PC-3 (cell line): ENCODE results near the gene TEKT5. TPM values are rescaled to one million over a fixed set of nuclear protein-coding genes. Genes with fewer than 3 reads are reported as not detected.
"Not testable (repeated sequence)": the region's sequence is repeated elsewhere in the genome, so short reads cannot be mapped to it uniquely, and the experiment has no call there.

ENCODE experiments used
- ATAC-seq: fragments of 200-7000 bp; cut with Tn5 transposase; 2 replicates; pipeline ENCODE4 v1.9.1; 2020; ENCODE audit warnings: mild to moderate bottlenecking, moderate library complexity
- BruUV-seq: library from RNA; stranded (reverse); fragments of 400-500 nt; replicated peaks from 2 replicates; lab custom pipeline; 2021; lab: Mats Ljungman, UMichigan
- CTCF ChIA-PET: fragments of 300-600 bp; sonication (Branson Sonifier 250); formaldehyde crosslinking; loops from one replicate; lab custom pipeline; 2022; ENCODE audit warnings: antibody characterized with exemption; lab: Charles Lee
- POLR2A ChIA-PET: fragments of 300-600 bp; sonication (Branson Sonifier 250); formaldehyde crosslinking; loops from one replicate; lab custom pipeline; 2022; ENCODE audit warnings: antibody characterized with exemption; ENCODE audit not compliant: unreplicated experiment; lab: Charles Lee
- DNase-seq: peaks from one replicate; pipeline ENCODE4 v3.0.0-alpha.2; 2015
- H2AFZ ChIP-seq: fragments of 300-600 bp; sonication (generic); 2 replicates; pipeline ENCODE4 v1.6.0; 2016; ENCODE audit warnings: antibody characterized with exemption, low read length
- H3F3A ChIP-seq: fragments of 300-600 bp; sonication (generic); one replicate; pipeline ENCODE4 v1.6.0; 2017; ENCODE audit warnings: antibody characterized with exemption, low read length, control low read depth, mild to moderate bottlenecking; ENCODE audit not compliant: unreplicated experiment
- H3K27ac ChIP-seq: fragments of 300-600 bp; sonication (generic); 2 replicates; pipeline ENCODE4 v1.5.1; 2016; ENCODE audit warnings: mild to moderate bottlenecking, low read length
- H3K27me3 ChIP-seq: fragments of 300-600 bp; sonication (generic); 2 replicates; pipeline ENCODE4 v1.6.1; 2016; ENCODE audit warnings: low read length, mixed read lengths
- H3K36me3 ChIP-seq: fragments of 300-600 bp; sonication (generic); 2 replicates; pipeline ENCODE4 v1.6.1; 2016; ENCODE audit warnings: low read depth, mixed run types, low read length, mixed read lengths
- H3K4me1 ChIP-seq: fragments of 300-600 bp; sonication (generic); 2 replicates; pipeline ENCODE4 v1.5.1; 2016; ENCODE audit warnings: low read length; ENCODE audit not compliant: insufficient read depth
- H3K4me2 ChIP-seq: fragments of 300-600 bp; sonication (generic); 2 replicates; pipeline ENCODE4 v1.6.0; 2016; ENCODE audit warnings: low read length
- H3K4me3 ChIP-seq: fragments of 300-600 bp; sonication (generic); 2 replicates; pipeline ENCODE4 v1.5.1; 2016; ENCODE audit warnings: mild to moderate bottlenecking, low read length, mixed read lengths
- H3K79me2 ChIP-seq: fragments of 300-600 bp; sonication (generic); 2 replicates; pipeline ENCODE4 v1.6.1; 2017; ENCODE audit warnings: low read length, mixed read lengths
- H3K9ac ChIP-seq: fragments of 300-600 bp; sonication (generic); 2 replicates; pipeline ENCODE4 v1.6.0; 2016; ENCODE audit warnings: mild to moderate bottlenecking, low read length
- H3K9me2 ChIP-seq: fragments of 300-600 bp; sonication (generic); replicated peaks from 2 replicates; pipeline ENCODE4 v1.6.1; 2016; ENCODE audit warnings: mixed run types, low read length, mixed read lengths
- H3K9me3 ChIP-seq: fragments of 300-600 bp; sonication (generic); 2 replicates; pipeline ENCODE4 v1.6.1; 2016; ENCODE audit warnings: low read length, mixed read lengths
- H4K20me1 ChIP-seq: fragments of 300-600 bp; sonication (generic); 2 replicates; pipeline ENCODE4 v1.6.1; 2016; ENCODE audit warnings: low read length, mixed read lengths
- EZH2 ChIP-seq: fragments of 300-600 bp; sonication (generic); IDR thresholded peaks from one replicate; pipeline ENCODE4 v1.6.1; 2017; ENCODE audit warnings: antibody characterized with exemption, mild to moderate bottlenecking, low read length; ENCODE audit not compliant: unreplicated experiment
- EZH2phosphoT487 ChIP-seq: fragments of 300-600 bp; sonication (generic); IDR thresholded peaks from 2 replicates; pipeline ENCODE4 v1.6.1; 2018; ENCODE audit warnings: mild to moderate bottlenecking, antibody characterized with exemption, low read length, borderline replicate concordance
- intact Hi-C: fragments of 100-400 bp; cut with micrococcal nuclease; formaldehyde crosslinking; loops from 2 replicates; pipeline ENCODE4 v1.9.0; 2023
- total RNA-seq: library from RNA; depleted of rRNA; stranded (reverse); fragments of >200 nt; gene quantifications from 2 replicates; pipeline ENCODE4 v1.2.3, GENCODE V29; 2014
- TF ChIP-seq, protein P1 (sequence below): fragments of 300-600 bp; sonication (generic); conservative IDR thresholded peaks from 2 replicates; pipeline ENCODE4 v1.5.1; 2017; ENCODE audit warnings: antibody characterized with exemption, low read depth, mild to moderate bottlenecking, low read length

The TEKT5 gene
- total RNA-seq, 1 experiment from 2014 or later = not detected

DNA sequence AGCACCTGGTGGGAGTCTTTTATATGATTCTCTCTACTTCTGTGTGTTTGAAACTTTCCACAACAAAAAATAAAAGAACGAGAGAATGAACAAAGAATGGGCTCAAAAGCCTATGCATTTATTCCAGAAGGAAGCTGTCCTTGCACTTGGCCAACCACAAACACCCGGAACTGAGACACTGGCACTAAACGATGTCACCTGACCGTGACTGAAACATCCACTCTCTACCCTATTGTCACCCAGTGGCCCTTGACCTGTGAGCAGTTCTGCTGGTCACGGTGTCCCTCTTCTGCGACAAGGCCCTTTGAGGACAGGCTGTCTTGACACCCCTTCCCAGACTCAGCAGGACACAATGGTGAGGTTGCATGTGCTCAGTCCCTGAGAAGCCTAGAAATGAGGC lies 56.6 kb downstream of the TEKT5 start:
- ChIA-PET POLR2A (no interaction called here), CTCF (no interaction called here)
- no peak overlapping the region for H3K4me3 ChIP-seq
- H3K4me2 ChIP-seq = no peak overlapping the region
- BruUV-seq = no TSS peak
- H3K27ac ChIP-seq = no peak overlapping the region
- H3K79me2 ChIP-seq = no peaks in the 10 kb centered on the region
- no peaks in the 10 kb centered on the region for H3K36me3 ChIP-seq
- no peaks in the 10 kb centered on the region for H3K9me3 ChIP-seq
- TF ChIP-seq, protein P1, sequence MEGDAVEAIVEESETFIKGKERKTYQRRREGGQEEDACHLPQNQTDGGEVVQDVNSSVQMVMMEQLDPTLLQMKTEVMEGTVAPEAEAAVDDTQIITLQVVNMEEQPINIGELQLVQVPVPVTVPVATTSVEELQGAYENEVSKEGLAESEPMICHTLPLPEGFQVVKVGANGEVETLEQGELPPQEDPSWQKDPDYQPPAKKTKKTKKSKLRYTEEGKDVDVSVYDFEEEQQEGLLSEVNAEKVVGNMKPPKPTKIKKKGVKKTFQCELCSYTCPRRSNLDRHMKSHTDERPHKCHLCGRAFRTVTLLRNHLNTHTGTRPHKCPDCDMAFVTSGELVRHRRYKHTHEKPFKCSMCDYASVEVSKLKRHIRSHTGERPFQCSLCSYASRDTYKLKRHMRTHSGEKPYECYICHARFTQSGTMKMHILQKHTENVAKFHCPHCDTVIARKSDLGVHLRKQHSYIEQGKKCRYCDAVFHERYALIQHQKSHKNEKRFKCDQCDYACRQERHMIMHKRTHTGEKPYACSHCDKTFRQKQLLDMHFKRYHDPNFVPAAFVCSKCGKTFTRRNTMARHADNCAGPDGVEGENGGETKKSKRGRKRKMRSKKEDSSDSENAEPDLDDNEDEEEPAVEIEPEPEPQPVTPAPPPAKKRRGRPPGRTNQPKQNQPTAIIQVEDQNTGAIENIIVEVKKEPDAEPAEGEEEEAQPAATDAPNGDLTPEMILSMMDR = no peak
- TF ChIP-seq EZH2 (no peak), EZH2phosphoT487 (no peak)
- no peak overlapping the region for H2AFZ ChIP-seq
- no peaks in the 10 kb centered on the region for H3K9me2 ChIP-seq
- H4K20me1 ChIP-seq = no peaks in the 10 kb centered on the region
- DNase-seq (no peak), ATAC-seq (no peak)
- H3K27me3 ChIP-seq = no peaks in the 10 kb centered on the region
- no peak overlapping the region for H3K9ac ChIP-seq
- no peaks in the 10 kb centered on the region for H3K4me1 ChIP-seq
- no peaks in the 10 kb centered on the region for H3F3A ChIP-seq
- intact Hi-C loops = no loop called here

DNA sequence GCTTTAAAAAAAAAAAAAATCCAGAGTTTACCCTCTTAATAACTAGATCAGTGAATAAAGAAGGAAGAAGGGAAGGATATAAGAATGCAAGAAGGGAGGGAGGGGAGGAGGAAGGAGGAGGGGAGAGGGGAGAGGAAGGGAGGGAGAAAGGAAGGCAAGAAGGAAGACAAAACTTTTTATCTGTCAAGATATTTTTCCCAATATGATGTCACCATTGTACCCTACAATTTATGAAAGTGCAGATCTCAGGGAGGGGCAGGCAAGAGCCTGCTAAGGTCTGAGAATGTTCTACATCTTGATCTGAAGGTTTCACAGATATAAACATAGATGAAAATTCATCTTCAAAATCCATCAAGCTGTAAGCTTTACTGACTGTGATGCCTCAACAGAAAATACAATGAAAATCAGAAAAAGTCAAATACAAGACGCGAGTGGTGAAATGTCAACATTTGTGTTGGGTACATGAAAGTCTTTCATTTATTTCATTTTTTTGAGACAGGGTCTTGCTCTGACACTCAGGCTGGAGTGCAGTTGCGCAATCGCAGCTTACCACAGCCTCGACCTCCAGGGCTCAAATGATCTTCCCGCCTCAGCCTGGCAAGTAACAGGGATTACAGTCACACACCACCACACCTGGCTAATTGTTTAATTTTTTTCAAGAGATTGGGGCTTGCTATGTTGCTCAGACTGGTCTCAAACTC lies 57.2 kb downstream of the TEKT5 start:
- ATAC-seq = no peak
- Histone ChIP-seq H3K9me3 (no peaks in the 10 kb centered on the region), H3F3A (no peaks in the 10 kb centered on the region), H3K4me3 (no peak overlapping the region), H2AFZ (no peak overlapping the region), H4K20me1 (no peaks in the 10 kb centered on the region), H3K27me3 (no peaks in the 10 kb centered on the region), H3K79me2 (no peaks in the 10 kb centered on the region), H3K4me2 (no peak overlapping the region), H3K9me2 (no peaks in the 10 kb centered on the region), H3K4me1 (no peaks in the 10 kb centered on the region), H3K27ac (no peak overlapping the region), H3K9ac (no peak overlapping the region), H3K36me3 (no peaks in the 10 kb centered on the region)
- ChIA-PET CTCF (no interaction called here), POLR2A (no interaction called here)
- TF ChIP-seq EZH2phosphoT487 (no peak), EZH2 (no peak)
- TF ChIP-seq, protein P1 = no peak
- no peak for DNase-seq
- no TSS peak for BruUV-seq
- intact Hi-C loops = no loop called here

DNA sequence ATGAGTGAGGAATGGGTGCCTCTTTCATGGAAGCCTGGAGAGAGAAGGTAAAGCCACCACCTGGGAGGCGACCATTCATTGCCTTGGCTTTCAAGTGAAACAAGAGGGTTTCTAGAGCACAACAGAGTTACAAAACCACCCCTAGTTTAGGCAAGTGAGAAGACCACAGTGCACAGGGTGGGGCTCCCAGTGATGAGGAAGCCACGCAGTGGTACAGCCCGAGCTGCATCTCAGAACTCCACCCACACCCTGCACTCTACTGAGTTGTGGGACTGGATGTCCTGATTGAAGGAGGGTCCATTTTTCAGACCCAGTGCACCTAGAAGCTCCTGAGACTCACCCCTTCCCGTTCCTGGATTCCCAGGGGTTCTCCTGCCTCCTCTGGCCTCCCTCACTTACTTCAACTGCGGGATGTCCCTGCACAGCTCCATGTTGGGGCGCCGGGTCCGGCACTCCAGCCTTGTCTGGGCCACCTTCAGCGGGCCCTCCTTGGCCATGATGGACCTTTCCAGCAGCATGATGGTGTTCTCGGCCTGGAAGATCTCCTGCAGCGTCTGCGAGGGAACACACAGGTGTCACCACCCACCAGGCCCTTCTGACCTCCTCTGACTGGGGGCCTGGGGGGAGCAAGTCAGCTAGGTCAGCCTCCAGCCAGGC lies 59.2 kb downstream of the TEKT5 start:
- H3K27me3 ChIP-seq = no peaks in the 10 kb centered on the region
- ChIA-PET CTCF (no interaction called here), POLR2A (no interaction called here)
- no peak overlapping the region for H3K4me2 ChIP-seq
- no peaks in the 10 kb centered on the region for H3K9me3 ChIP-seq
- H3K4me3 ChIP-seq = no peak overlapping the region
- no peaks in the 10 kb centered on the region for H3K4me1 ChIP-seq
- no peak overlapping the region for H3K9ac ChIP-seq
- no peaks in the 10 kb centered on the region for H3K79me2 ChIP-seq
- H4K20me1 ChIP-seq = no peaks in the 10 kb centered on the region
- intact Hi-C loops = no loop called here
- BruUV-seq = no TSS peak
- DNase-seq (no peak), ATAC-seq (no peak)
- H3K9me2 ChIP-seq = no peaks in the 10 kb centered on the region
- TF ChIP-seq EZH2 (no peak), EZH2phosphoT487 (no peak)
- TF ChIP-seq, protein P1 = no peak
- no peaks in the 10 kb centered on the region for H3F3A ChIP-seq
- no peak overlapping the region for H3K27ac ChIP-seq
- H2AFZ ChIP-seq = no peak overlapping the region
- H3K36me3 ChIP-seq = no peaks in the 10 kb centered on the region

DNA sequence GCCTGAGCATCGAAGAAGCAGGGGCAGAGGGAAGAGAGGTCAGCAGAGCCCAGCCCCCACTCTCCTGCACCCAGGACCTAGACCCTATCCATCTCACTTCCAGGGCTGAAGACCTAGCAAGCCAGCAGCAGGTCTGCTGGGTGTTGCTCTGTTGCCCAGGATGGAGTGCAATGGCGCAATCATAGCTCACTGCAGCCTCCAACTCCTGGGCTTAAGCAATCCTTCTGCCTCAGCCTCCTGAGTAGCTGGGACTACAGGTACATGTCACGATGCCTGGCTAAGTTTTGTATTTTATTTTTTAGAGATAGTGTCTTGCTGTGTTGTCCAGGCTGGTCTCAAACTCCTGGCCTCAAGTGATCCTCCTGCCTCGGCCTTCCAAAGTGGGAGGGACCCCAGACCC lies 61.3 kb downstream of the TEKT5 start:
- CTCF ChIA-PET, POLR2A ChIA-PET, ATAC-seq: not testable (repeated sequence)

More for the DNA sequence above, 61.3 kb downstream of the TEKT5 start:
- H3K27ac ChIP-seq, H2AFZ ChIP-seq, H3K36me3 ChIP-seq, H3K4me1 ChIP-seq, H3K9ac ChIP-seq, H3K79me2 ChIP-seq, H3K4me3 ChIP-seq, H3K27me3 ChIP-seq, H4K20me1 ChIP-seq, H3K9me2 ChIP-seq, H3K9me3 ChIP-seq, intact Hi-C loops, DNase-seq, BruUV-seq, H3K4me2 ChIP-seq, H3F3A ChIP-seq: not testable (repeated sequence)
